ENCODE measurements around the gene METTL3. TPM values are rescaled to one million over a fixed set of nuclear protein-coding genes. Genes with fewer than 3 reads are reported as not detected.

Gene METTL3
- total and polyA plus RNA-seq, 2 of the 13 experiments (the other 11 are each of a cell fraction or from before 2014, with no cell fraction given), result 123 to 130 TPM

DNA sequence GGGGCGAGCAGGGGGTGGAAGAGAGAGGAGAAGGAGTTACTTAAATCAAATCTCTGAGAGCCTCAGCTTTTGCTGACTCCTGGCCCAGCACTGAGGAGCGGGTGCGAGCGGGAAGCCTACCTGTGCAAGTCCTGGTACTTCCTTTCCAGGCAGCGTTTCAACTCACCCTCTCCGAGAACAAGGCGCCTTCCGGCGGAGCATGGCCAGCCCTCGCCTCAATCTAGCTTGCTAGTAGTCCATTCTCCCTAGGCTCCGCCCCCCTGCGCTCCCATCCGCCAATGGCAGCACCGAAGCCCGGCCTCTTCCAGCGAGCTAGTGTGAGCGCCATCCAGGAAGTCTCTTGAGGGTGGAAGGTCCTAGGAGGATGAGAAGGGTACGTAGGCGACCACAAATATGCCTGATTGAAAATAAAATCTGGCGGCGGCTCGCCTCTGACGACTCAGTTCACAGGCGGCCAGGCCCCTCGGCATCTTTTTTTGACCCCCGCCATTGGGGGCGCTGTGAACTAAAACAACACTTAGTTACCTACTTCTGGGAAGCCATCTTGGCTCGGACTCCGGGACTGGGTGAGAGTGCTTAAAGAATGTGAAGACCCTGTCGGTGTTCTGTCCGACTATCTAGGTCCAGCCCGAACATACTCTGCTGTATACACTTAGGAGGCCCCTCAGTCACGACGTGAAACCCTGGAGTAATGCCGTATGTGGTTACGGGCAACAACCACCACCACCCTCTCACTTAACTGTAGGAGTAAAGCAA lies 55.0 kb downstream of the METTL3 start, which contains the start of gene CHD8 (continued):
- TF ChIP-seq, protein P1, sequence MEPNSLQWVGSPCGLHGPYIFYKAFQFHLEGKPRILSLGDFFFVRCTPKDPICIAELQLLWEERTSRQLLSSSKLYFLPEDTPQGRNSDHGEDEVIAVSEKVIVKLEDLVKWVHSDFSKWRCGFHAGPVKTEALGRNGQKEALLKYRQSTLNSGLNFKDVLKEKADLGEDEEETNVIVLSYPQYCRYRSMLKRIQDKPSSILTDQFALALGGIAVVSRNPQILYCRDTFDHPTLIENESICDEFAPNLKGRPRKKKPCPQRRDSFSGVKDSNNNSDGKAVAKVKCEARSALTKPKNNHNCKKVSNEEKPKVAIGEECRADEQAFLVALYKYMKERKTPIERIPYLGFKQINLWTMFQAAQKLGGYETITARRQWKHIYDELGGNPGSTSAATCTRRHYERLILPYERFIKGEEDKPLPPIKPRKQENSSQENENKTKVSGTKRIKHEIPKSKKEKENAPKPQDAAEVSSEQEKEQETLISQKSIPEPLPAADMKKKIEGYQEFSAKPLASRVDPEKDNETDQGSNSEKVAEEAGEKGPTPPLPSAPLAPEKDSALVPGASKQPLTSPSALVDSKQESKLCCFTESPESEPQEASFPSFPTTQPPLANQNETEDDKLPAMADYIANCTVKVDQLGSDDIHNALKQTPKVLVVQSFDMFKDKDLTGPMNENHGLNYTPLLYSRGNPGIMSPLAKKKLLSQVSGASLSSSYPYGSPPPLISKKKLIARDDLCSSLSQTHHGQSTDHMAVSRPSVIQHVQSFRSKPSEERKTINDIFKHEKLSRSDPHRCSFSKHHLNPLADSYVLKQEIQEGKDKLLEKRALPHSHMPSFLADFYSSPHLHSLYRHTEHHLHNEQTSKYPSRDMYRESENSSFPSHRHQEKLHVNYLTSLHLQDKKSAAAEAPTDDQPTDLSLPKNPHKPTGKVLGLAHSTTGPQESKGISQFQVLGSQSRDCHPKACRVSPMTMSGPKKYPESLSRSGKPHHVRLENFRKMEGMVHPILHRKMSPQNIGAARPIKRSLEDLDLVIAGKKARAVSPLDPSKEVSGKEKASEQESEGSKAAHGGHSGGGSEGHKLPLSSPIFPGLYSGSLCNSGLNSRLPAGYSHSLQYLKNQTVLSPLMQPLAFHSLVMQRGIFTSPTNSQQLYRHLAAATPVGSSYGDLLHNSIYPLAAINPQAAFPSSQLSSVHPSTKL (CRISPR knock-in tag; IDR thresholded peaks at IDR 0.05), result peak; percentile 53
- TF ChIP-seq ZFAT (CRISPR knock-in tag; conservative IDR thresholded peaks at IDR 0.05), result no peak
- TF ChIP-seq PHF8 (CRISPR knock-in tag; IDR thresholded peaks at IDR 0.05), result peak; percentile 89
- TF ChIP-seq, protein P2, sequence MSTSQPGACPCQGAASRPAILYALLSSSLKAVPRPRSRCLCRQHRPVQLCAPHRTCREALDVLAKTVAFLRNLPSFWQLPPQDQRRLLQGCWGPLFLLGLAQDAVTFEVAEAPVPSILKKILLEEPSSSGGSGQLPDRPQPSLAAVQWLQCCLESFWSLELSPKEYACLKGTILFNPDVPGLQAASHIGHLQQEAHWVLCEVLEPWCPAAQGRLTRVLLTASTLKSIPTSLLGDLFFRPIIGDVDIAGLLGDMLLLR (CRISPR knock-in tag; IDR thresholded peaks at IDR 0.05), result peak; percentile 73; the same call in 1 of the 2 replicates
- TF ChIP-seq, protein P3, sequence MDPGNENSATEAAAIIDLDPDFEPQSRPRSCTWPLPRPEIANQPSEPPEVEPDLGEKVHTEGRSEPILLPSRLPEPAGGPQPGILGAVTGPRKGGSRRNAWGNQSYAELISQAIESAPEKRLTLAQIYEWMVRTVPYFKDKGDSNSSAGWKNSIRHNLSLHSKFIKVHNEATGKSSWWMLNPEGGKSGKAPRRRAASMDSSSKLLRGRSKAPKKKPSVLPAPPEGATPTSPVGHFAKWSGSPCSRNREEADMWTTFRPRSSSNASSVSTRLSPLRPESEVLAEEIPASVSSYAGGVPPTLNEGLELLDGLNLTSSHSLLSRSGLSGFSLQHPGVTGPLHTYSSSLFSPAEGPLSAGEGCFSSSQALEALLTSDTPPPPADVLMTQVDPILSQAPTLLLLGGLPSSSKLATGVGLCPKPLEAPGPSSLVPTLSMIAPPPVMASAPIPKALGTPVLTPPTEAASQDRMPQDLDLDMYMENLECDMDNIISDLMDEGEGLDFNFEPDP (CRISPR knock-in tag; conservative IDR thresholded peaks at IDR 0.05), result no peak
- TF ChIP-seq ZNF83 (CRISPR knock-in tag; IDR thresholded peaks at IDR 0.05; ENCODE audit: borderline replicate concordance), result no peak; the same call in 1 of the 2 replicates
- TF ChIP-seq, protein P4, sequence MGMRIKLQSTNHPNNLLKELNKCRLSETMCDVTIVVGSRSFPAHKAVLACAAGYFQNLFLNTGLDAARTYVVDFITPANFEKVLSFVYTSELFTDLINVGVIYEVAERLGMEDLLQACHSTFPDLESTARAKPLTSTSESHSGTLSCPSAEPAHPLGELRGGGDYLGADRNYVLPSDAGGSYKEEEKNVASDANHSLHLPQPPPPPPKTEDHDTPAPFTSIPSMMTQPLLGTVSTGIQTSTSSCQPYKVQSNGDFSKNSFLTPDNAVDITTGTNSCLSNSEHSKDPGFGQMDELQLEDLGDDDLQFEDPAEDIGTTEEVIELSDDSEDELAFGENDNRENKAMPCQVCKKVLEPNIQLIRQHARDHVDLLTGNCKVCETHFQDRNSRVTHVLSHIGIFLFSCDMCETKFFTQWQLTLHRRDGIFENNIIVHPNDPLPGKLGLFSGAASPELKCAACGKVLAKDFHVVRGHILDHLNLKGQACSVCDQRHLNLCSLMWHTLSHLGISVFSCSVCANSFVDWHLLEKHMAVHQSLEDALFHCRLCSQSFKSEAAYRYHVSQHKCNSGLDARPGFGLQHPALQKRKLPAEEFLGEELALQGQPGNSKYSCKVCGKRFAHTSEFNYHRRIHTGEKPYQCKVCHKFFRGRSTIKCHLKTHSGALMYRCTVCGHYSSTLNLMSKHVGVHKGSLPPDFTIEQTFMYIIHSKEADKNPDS (CRISPR knock-in tag; IDR thresholded peaks at IDR 0.05), result 0 out of 2 replicates have a peak, but pooled peaks have one; percentile 32
- TF ChIP-seq SIX1 (CRISPR knock-in tag; IDR thresholded peaks at IDR 0.05; ENCODE audit: borderline replicate concordance), result peak; percentile 76
- peak; percentile 17 for TF ChIP-seq CCAR2 (optimal IDR thresholded peaks at IDR 0.05; ENCODE audit: low read depth, low read length)
- no peak for TF ChIP-seq KDM1A (CRISPR knock-in tag; IDR thresholded peaks at IDR 0.05)
- no peak; the same call in 1 of the 2 replicates for TF ChIP-seq RFX5 (IDR thresholded peaks at IDR 0.05; ENCODE audit: low read depth, low read length)
- TF ChIP-seq ZFP1 (CRISPR knock-in tag; IDR thresholded peaks at IDR 0.05), result peak; percentile 87; the same call in 1 of the 2 replicates
- TF ChIP-seq ZMAT3 (CRISPR knock-in tag; conservative IDR thresholded peaks at IDR 0.05), result peak; percentile 81
- TF ChIP-seq ZNF24 (IDR thresholded peaks at IDR 0.05), result peak; percentile 67; the same call in 1 of the 2 replicates
- TF ChIP-seq ZNF546 (CRISPR knock-in tag; conservative IDR thresholded peaks at IDR 0.05), result no peak
- TF ChIP-seq SOX6 (IDR thresholded peaks at IDR 0.05), result no peak
- TF ChIP-seq SOX6 (CRISPR knock-in tag; IDR thresholded peaks at IDR 0.05), result peak; percentile 78
- TF ChIP-seq NPAS2 (CRISPR knock-in tag; IDR thresholded peaks at IDR 0.05; ENCODE audit: borderline replicate concordance), result no peak
- TF ChIP-seq FIP1L1 (IDR thresholded peaks at IDR 0.05; ENCODE audit: borderline replicate concordance, insufficient read depth, low read depth, low read length), result no peak
